B cell (primary cell): ENCODE data around the gene PDE6A. TPM values are rescaled to one million over a fixed set of nuclear protein-coding genes. Genes with fewer than 3 reads are reported as not detected.

Experiments used
- ATAC-seq: fragments of 200-7000 bp; cut with Tn5 transposase; one replicate; pipeline ENCODE4 v1.10.0; 2021; ENCODE audit warnings: low read depth, mild to moderate bottlenecking, moderate number of reproducible peaks, moderate library complexity
- CTCF ChIA-PET: fragments of 350-600 bp; sonication (Branson Sonifier 250); formaldehyde crosslinking; loops from one replicate; lab custom pipeline; 2021; ENCODE audit warnings: antibody characterized with exemption, inconsistent platforms; lab: Charles Lee
- POLR2A ChIA-PET: fragments of 350-600 bp; sonication (Branson Sonifier 250); formaldehyde crosslinking; loops from one replicate; lab custom pipeline; 2021; ENCODE audit warnings: antibody characterized with exemption; lab: Charles Lee
- DNase-seq: peaks from one replicate; pipeline ENCODE4 v3.0.0; 2013
- H2AFZ ChIP-seq: 2 replicates; pipeline ENCODE4 v1.6.1; 2012; ENCODE audit warnings: mild to moderate bottlenecking, low read depth, low read length; ENCODE audit not compliant: insufficient read depth, poor library complexity, severe bottlenecking
- H3K27ac ChIP-seq, 2 donors: 1 replicate in 1 of 2; 2 replicates in 1 of 2; pipeline ENCODE4 v1.5.1; 2012 to 2013; ENCODE audit warnings: low read length in 2 of 2, mild to moderate bottlenecking in 2 of 2, moderate library complexity in 1 of 2
- H3K27me3 ChIP-seq, 4 experiments: fragments of 200-600 bp in 1 of 4; sonication (generic) in 1 of 4; replicated peaks in 1 of 4; 1 replicate in 2 of 4; 2 replicates in 2 of 4; pipeline versions ENCODE4 v1.6.1 to v1.7.0; 2013 to 2016; ENCODE audit warnings: low read length in 3 of 4, mild to moderate bottlenecking in 2 of 4, mixed read lengths in 1 of 4, moderate library complexity in 1 of 4; ENCODE audit not compliant: insufficient read depth in 4 of 4, control insufficient read depth in 3 of 4; ENCODE audit errors: control extremely low read depth in 1 of 4
- H3K36me3 ChIP-seq, 2 experiments: replicated peaks in 1 of 2; 1 replicate in 1 of 2; 2 replicates in 1 of 2; pipeline versions ENCODE4 v1.6.1 to v1.7.1; 2013; ENCODE audit warnings: low read length in 1 of 2; ENCODE audit not compliant: insufficient read depth in 2 of 2, control insufficient read depth in 1 of 2; ENCODE audit errors: control extremely low read depth in 1 of 2, extremely low read depth in 1 of 2
- H3K4me1 ChIP-seq, 2 donors: fragments of 200-600 bp in 1 of 2; sonication (generic) in 1 of 2; 1 replicate in 1 of 2; 2 replicates in 1 of 2; pipeline versions ENCODE4 v1.5.1 to v1.6.1; 2013 to 2017; ENCODE audit warnings: low read length in 2 of 2; ENCODE audit not compliant: control insufficient read depth in 2 of 2, insufficient read depth in 2 of 2
- H3K4me2 ChIP-seq: replicated peaks from 2 replicates; pipeline ENCODE3; 2012; ENCODE audit warnings: mild to moderate bottlenecking, low read depth, low read length; ENCODE audit not compliant: poor library complexity, severe bottlenecking
- H3K4me3 ChIP-seq, 5 experiments: fragments of 200-600 bp in 1 of 5; sonication (generic) in 1 of 5; 1 replicate in 3 of 5; 2 replicates in 2 of 5; pipeline versions ENCODE4 v1.5.1 to v1.7.0; 2011 to 2016; ENCODE audit warnings: low read length in 4 of 5, mild to moderate bottlenecking in 4 of 5, low read depth in 2 of 5, control low read depth in 1 of 5, moderate library complexity in 1 of 5; ENCODE audit not compliant: insufficient read depth in 1 of 5; ENCODE audit errors: control extremely low read depth in 1 of 5, extremely low read depth in 1 of 5
- H3K79me2 ChIP-seq: fragments of 200-600 bp; sonication (generic); one replicate; pipeline ENCODE4 v1.6.0; 2016; ENCODE audit warnings: low read length; ENCODE audit not compliant: control insufficient read depth, insufficient read depth
- H3K9ac ChIP-seq: fragments of 200-600 bp; sonication (generic); 2 replicates; pipeline ENCODE4 v1.6.1; 2017; ENCODE audit warnings: mild to moderate bottlenecking, low read length, moderate library complexity
- H3K9me3 ChIP-seq, 3 donors: one replicate each; pipeline versions ENCODE4 v1.6.1 to v1.7.1; 2013; ENCODE audit warnings: low read length in 2 of 3; ENCODE audit not compliant: control insufficient read depth in 2 of 3, insufficient read depth in 1 of 3; ENCODE audit errors: control extremely low read depth in 1 of 3
- H4K20me1 ChIP-seq: 2 replicates; pipeline ENCODE4 v1.6.0; 2012; ENCODE audit warnings: mild to moderate bottlenecking, low read length; ENCODE audit not compliant: insufficient read depth, control insufficient read depth, poor library complexity, severe bottlenecking
- H3K27ac Mint-ChIP-seq: one replicate; pipeline ENCODE4 v1.8.0; 2021; ENCODE audit warnings: mixed read lengths
- H3K27me3 Mint-ChIP-seq: one replicate; pipeline ENCODE4 v1.8.0; 2021; ENCODE audit warnings: mixed read lengths
- H3K4me1 Mint-ChIP-seq: one replicate; pipeline ENCODE4 v1.8.0; 2021; ENCODE audit warnings: mixed read lengths
- H3K4me3 Mint-ChIP-seq: one replicate; pipeline ENCODE4 v1.8.0; 2021; ENCODE audit warnings: mixed read lengths
- H3K9me3 Mint-ChIP-seq: one replicate; pipeline ENCODE4 v1.8.0; 2022; ENCODE audit warnings: mixed read lengths; ENCODE audit not compliant: insufficient read depth
- CTCF ChIP-seq: fragments of 200-600 bp; IDR thresholded peaks from one replicate; pipeline ENCODE4 v1.8.0; 2022; ENCODE audit warnings: antibody characterized with exemption, mild to moderate bottlenecking
- EZH2 ChIP-seq: IDR thresholded peaks from 2 replicates; pipeline ENCODE4 v1.6.1; 2012; ENCODE audit warnings: borderline replicate concordance, low read depth, mild to moderate bottlenecking, moderate library complexity, low read length; ENCODE audit not compliant: insufficient read depth, poor library complexity, severe bottlenecking
- WGBS: methylation state at CpG from one replicate; pipeline ENCODE4 v1.1.5; 2013; ENCODE audit warnings: missing lambda C conversion rate; ENCODE audit not compliant: insufficient coverage; 5-methylcytosine and 5-hydroxymethylcytosine counted together
- intact Hi-C: fragments of 100-400 bp; cut with micrococcal nuclease; formaldehyde crosslinking; loops from one replicate; pipeline ENCODE4 v1.10.0; 2022
- polyA plus RNA-seq: library from polyadenylated mRNA; depleted of rRNA; stranded (reverse); fragments of >200 nt; gene quantifications from 2 replicates; pipeline ENCODE4 v1.2.3, GENCODE V29; 2012
- total RNA-seq, 2 donors: library from RNA; stranded (reverse); fragments of 120-200 nt in 1 of 2; gene quantifications; 1 replicate in 1 of 2; 2 replicates in 1 of 2; pipeline versions ENCODE4 v1.2.3 to v1.2.4, GENCODE V29; 2013 to 2022

The PDE6A gene
- total and polyA plus RNA-seq, 2 donors (not counting 1 experiment from before 2014, with no cell fraction given) = not detected

GRCh38 chr5:149826574-149826973, 118.0 kb downstream of the PDE6A start:
- Mint-ChIP-seq H3K4me1 (peaks cover 5% of the 10 kb centered on the region), H3K4me3 (no peak overlapping the region), H3K27ac (no peak overlapping the region), H3K9me3 (no peaks in the 10 kb centered on the region), H3K27me3 (no peaks in the 10 kb centered on the region)
- Histone ChIP-seq H4K20me1 (peaks cover 4% of the 10 kb centered on the region), H3K9me3 (no peaks in the 10 kb centered on the region), H3K79me2 (no peaks in the 10 kb centered on the region), H2AFZ (no peak overlapping the region), H3K4me2 (no peak overlapping the region), H3K27me3 (no peaks in the 10 kb centered on the region), H3K4me3 (no peak overlapping the region), H3K36me3 (peaks cover 0 to 13% of the 10 kb centered on the region in 2 experiments), H3K27ac (no peak overlapping the region), H3K9ac (no peak overlapping the region), H3K4me1 (no peaks in the 10 kb centered on the region)
- DNase-seq = no peak
- CTCF ChIA-PET = interaction anchor here (1.4 to 16.5 kb wide), 9 partner anchors 11 to 211 kb away, joined by 5 to 389 read pairs (median 35); no protein-coding TSS in a partner anchor
- WGBS = 86% methylated on average over 4 of the region's 9 CpGs
- POLR2A ChIA-PET = no interaction called here
- TF ChIP-seq EZH2 (no peak), CTCF (no peak)
- intact Hi-C loops = no loop called here
- ATAC-seq = no peak

DNA sequence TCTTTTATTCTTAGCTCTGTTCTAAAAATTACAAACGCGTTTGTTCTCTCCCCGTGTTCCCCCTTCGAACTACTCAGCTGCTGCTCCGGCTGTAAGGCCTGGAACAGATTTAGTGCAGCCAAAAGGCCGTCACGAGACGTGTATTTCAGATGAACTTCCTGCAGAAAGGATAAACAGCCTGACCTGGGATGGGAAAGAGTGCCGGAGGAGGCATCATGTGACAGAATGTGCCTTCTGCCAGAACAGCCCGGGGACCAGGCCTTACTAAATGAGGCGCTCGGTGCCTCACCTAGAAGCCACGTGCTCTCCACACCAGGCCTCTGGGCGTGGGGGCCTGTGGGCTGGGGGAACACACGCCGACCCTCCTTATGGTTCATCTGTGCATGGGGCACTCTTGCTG, 119.7 kb downstream of the PDE6A start:
- Histone ChIP-seq H3K27me3 (no peaks in the 10 kb centered on the region), H3K36me3 (peaks cover 0 to 10% of the 10 kb centered on the region in 2 experiments), H4K20me1 (peaks cover 4% of the 10 kb centered on the region), H3K9me3 (no peaks in the 10 kb centered on the region), H3K9ac (no peak overlapping the region), H3K79me2 (no peaks in the 10 kb centered on the region), H3K4me3 (no peak overlapping the region), H2AFZ (no peak overlapping the region), H3K27ac (no peak overlapping the region), H3K4me1 (no peaks in the 10 kb centered on the region), H3K4me2 (no peak overlapping the region)
- Mint-ChIP-seq H3K4me1 (peaks cover 1% of the 10 kb centered on the region), H3K4me3 (no peak overlapping the region), H3K27ac (no peak overlapping the region), H3K9me3 (no peaks in the 10 kb centered on the region), H3K27me3 (no peaks in the 10 kb centered on the region)
- no peak for DNase-seq
- TF ChIP-seq CTCF (no peak), EZH2 (no peak)
- no peak for ATAC-seq
- ChIA-PET CTCF (interaction anchor here (8.8 to 16.5 kb wide), 3 partner anchors 26 to 186 kb away, joined by 204 to 389 read pairs (median 240); no protein-coding TSS in a partner anchor), POLR2A (no interaction called here)
- WGBS = 95% methylated on average over 16 of the region's 16 CpGs
- intact Hi-C loops = no loop called here
